IMR-90 (cell line): ENCODE results near the gene MOB3A. TPM values are rescaled to one million over a fixed set of nuclear protein-coding genes. Genes with fewer than 3 reads are reported as not detected.

Source experiments
- ATAC-seq: fragments of 200-7000 bp; cut with Tn5 transposase; 2 replicates; pipeline ENCODE4 v1.9.1; 2020; ENCODE audit warnings: low read depth, mild to moderate bottlenecking, moderate library complexity
- BruUV-seq: library from RNA; stranded (reverse); fragments of 400-500 nt; replicated peaks from 2 replicates; lab custom pipeline; 2021; lab: Mats Ljungman, UMichigan
- CTCF ChIA-PET: fragments of 300-600 bp; formaldehyde crosslinking; extraction: SDS; loops from one replicate; lab custom pipeline; 2021; ENCODE audit warnings: antibody characterized with exemption; lab: Yijun Ruan, JAX
- POLR2A ChIA-PET: fragments of 300-600 bp; sonication (Branson Sonifier 250); formaldehyde crosslinking; loops from one replicate; lab custom pipeline; 2022; ENCODE audit warnings: antibody characterized with exemption; ENCODE audit not compliant: unreplicated experiment; lab: Charles Lee
- DNase-seq: peaks from one replicate; pipeline ENCODE4 v3.0.0; 2013
- H2AFZ ChIP-seq: replicated peaks from 2 replicates; pipeline ENCODE3; 2013; ENCODE audit warnings: low read length, mild to moderate bottlenecking; ENCODE audit not compliant: poor library complexity
- H2AK5ac ChIP-seq: 2 replicates; pipeline ENCODE4 v1.6.1; 2013; ENCODE audit warnings: low read depth, low read length, inconsistent platforms
- H2AK9ac ChIP-seq: replicated peaks from 2 replicates; pipeline ENCODE3; 2013; ENCODE audit warnings: mild to moderate bottlenecking, low read depth, low read length, moderate library complexity; ENCODE audit not compliant: poor library complexity
- H2BK120ac ChIP-seq: 2 replicates; pipeline ENCODE4 v1.6.1; 2013; ENCODE audit warnings: low read depth, low read length, inconsistent platforms
- H2BK15ac ChIP-seq: 3 replicates; pipeline ENCODE4 v1.6.1; 2013; ENCODE audit warnings: low read depth, low read length, inconsistent platforms
- H2BK20ac ChIP-seq: 2 replicates; pipeline ENCODE4 v1.6.1; 2013; ENCODE audit warnings: low read depth, mild to moderate bottlenecking, inconsistent platforms, low read length, moderate library complexity
- H2BK5ac ChIP-seq: 2 replicates; pipeline ENCODE4 v1.6.1; 2013; ENCODE audit warnings: mild to moderate bottlenecking, low read depth, low read length, inconsistent platforms; ENCODE audit not compliant: poor library complexity, severe bottlenecking
- H3K14ac ChIP-seq: replicated peaks from 2 replicates; pipeline ENCODE4 v1.6.1; 2013; ENCODE audit warnings: low read depth, low read length, inconsistent platforms
- H3K18ac ChIP-seq: 2 replicates; pipeline ENCODE4 v1.6.1; 2013; ENCODE audit warnings: low read depth, low read length, control low read depth
- H3K23ac ChIP-seq: 2 replicates; pipeline ENCODE4 v1.6.1; 2013; ENCODE audit warnings: low read depth, low read length, inconsistent platforms
- H3K27ac ChIP-seq: 2 replicates; pipeline ENCODE4 v1.5.1; 2013; ENCODE audit warnings: mild to moderate bottlenecking, control low read depth, low read length; ENCODE audit not compliant: insufficient read depth
- H3K27me3 ChIP-seq: 2 replicates; pipeline ENCODE4 v1.6.1; 2013; ENCODE audit warnings: low read length; ENCODE audit not compliant: control insufficient read depth, insufficient read depth
- H3K36me3 ChIP-seq: 2 replicates; pipeline ENCODE4 v1.6.1; 2013; ENCODE audit warnings: low read length, mixed read lengths; ENCODE audit not compliant: control insufficient read depth, insufficient read depth
- H3K4ac ChIP-seq: 2 replicates; pipeline ENCODE4 v1.6.1; 2013; ENCODE audit warnings: low read depth, low read length, inconsistent platforms
- H3K4me1 ChIP-seq: 2 replicates; pipeline ENCODE4 v1.6.1; 2013; ENCODE audit warnings: low read length, mixed read lengths; ENCODE audit not compliant: control insufficient read depth, insufficient read depth
- H3K4me2 ChIP-seq: 2 replicates; pipeline ENCODE4 v1.6.1; 2013; ENCODE audit warnings: low read depth, mild to moderate bottlenecking, control low read depth, low read length, moderate library complexity
- H3K4me3 ChIP-seq: 2 replicates; pipeline ENCODE4 v1.5.1; 2013; ENCODE audit warnings: low read depth, mild to moderate bottlenecking, control low read depth, low read length, moderate library complexity; ENCODE audit not compliant: insufficient read depth
- H3K56ac ChIP-seq: 2 replicates; pipeline ENCODE4 v1.6.1; 2013; ENCODE audit warnings: low read length, inconsistent platforms; ENCODE audit not compliant: insufficient read depth; ENCODE audit errors: extremely low read depth
- H3K79me1 ChIP-seq, 2 experiments: 2 replicates each; pipeline ENCODE4 v1.6.1; 2013; ENCODE audit warnings: low read length in 2 of 2, inconsistent platforms in 1 of 2, low read depth in 1 of 2
- H3K9ac ChIP-seq: 2 replicates; pipeline ENCODE4 v1.6.1; 2013; ENCODE audit warnings: low read depth, low read length, control low read depth
- H3K9me1 ChIP-seq: 2 replicates; pipeline ENCODE4 v1.6.1; 2013; ENCODE audit warnings: low read length, inconsistent platforms; ENCODE audit not compliant: insufficient read depth
- H3K9me3 ChIP-seq: 2 replicates; pipeline ENCODE4 v1.6.1; 2013; ENCODE audit warnings: low read length; ENCODE audit not compliant: control insufficient read depth, insufficient read depth
- H4K20me1 ChIP-seq: 2 replicates; pipeline ENCODE4 v1.6.1; 2013; ENCODE audit warnings: low read length, inconsistent platforms; ENCODE audit not compliant: insufficient read depth
- H4K5ac ChIP-seq: 2 replicates; pipeline ENCODE4 v1.6.1; 2013; ENCODE audit warnings: mild to moderate bottlenecking, low read depth, low read length, control low read depth
- H4K8ac ChIP-seq, 2 experiments: 2 replicates each; pipeline ENCODE4 v1.6.1; 2013; ENCODE audit warnings: low read depth in 2 of 2, low read length in 2 of 2, control low read depth in 1 of 2, inconsistent platforms in 1 of 2
- H4K91ac ChIP-seq: 2 replicates; pipeline ENCODE4 v1.6.1; 2013; ENCODE audit warnings: low read depth, low read length, inconsistent platforms; ENCODE audit not compliant: insufficient read depth
- CHD1 ChIP-seq: IDR thresholded peaks from 2 replicates; pipeline ENCODE4 v1.6.1; 2012; ENCODE audit warnings: low read depth, low read length, improper control_type of control experiment
- FOS ChIP-seq: fragments of 150-350 bp; IDR thresholded peaks from 2 replicates; pipeline ENCODE4 v1.6.1; 2016; ENCODE audit warnings: low read depth, low read length
- MXI1 ChIP-seq: IDR thresholded peaks from 2 replicates; pipeline ENCODE4 v1.6.1; 2012; ENCODE audit warnings: low read depth, mild to moderate bottlenecking, low read length, moderate library complexity, borderline replicate concordance
- POLR2A ChIP-seq: IDR thresholded peaks from 2 replicates; pipeline ENCODE4 v1.6.1; 2012; ENCODE audit warnings: mild to moderate bottlenecking, low read depth, low read length
- RAD21 ChIP-seq: IDR thresholded peaks from 2 replicates; pipeline ENCODE4 v1.6.1; 2012; ENCODE audit warnings: low read length, improper control_type of control experiment
- RCOR1 ChIP-seq: IDR thresholded peaks from 2 replicates; pipeline ENCODE4 v1.6.1; 2012; ENCODE audit warnings: mild to moderate bottlenecking, low read length, improper control_type of control experiment; ENCODE audit not compliant: insufficient replicate concordance
- RFX5 ChIP-seq: IDR thresholded peaks from 2 replicates; pipeline ENCODE4 v1.8.0; 2012; ENCODE audit warnings: low read depth, mild to moderate bottlenecking, low read length, moderate library complexity
- WGBS, 2 experiments: methylation state at CpG; one replicate each; pipeline versions ENCODE4 v1.1.5 to v1.1.7; 2013; ENCODE audit warnings: missing lambda C conversion rate in 2 of 2; ENCODE audit not compliant: insufficient read length in 1 of 2; ENCODE audit errors: extremely low coverage in 2 of 2; 5-methylcytosine and 5-hydroxymethylcytosine counted together
- dilution Hi-C: fragments of 300-500 bp; cut with HindIII; formaldehyde crosslinking; loops from one replicate; pipeline ENCODE4 v1.14.3; 2018; ENCODE audit warnings: low sequenced_read_pairs; ENCODE audit not compliant: unreplicated experiment
- in situ Hi-C: fragments of 300-500 bp; cut with MboI; formaldehyde crosslinking; loops from 3 replicates; pipeline ENCODE4 v1.14.3; 2019; ENCODE audit warnings: low sequenced_read_pairs, inconsistent platforms, mixed read lengths
- intact Hi-C: fragments of 100-400 bp; cut with micrococcal nuclease; formaldehyde crosslinking; loops from 2 replicates; pipeline ENCODE4 v1.10.0; 2022
- polyA plus RNA-seq, 3 experiments: library from polyadenylated mRNA; depleted of rRNA; stranded (reverse); fragments of >200 nt; gene quantifications; 2 replicates each; pipeline ENCODE4 v1.2.3, GENCODE V29; 2012; ENCODE audit warnings: low replicate concordance in 1 of 3
- total RNA-seq: library from RNA; depleted of rRNA; stranded (reverse); fragments of >200 nt; gene quantifications from 2 replicates; pipeline ENCODE4 v1.2.3, GENCODE V29; 2012

The MOB3A gene
- total and polyA plus RNA-seq, 2 of the 4 experiments (the other 2 are of a cell fraction) = 9.3 to 26.5 TPM

GRCh38 chr19:2132731-2133490, 36.8 kb upstream of the MOB3A start:
- no peak overlapping the region for H2BK5ac ChIP-seq
- H4K5ac ChIP-seq = no peak overlapping the region
- H3K18ac ChIP-seq = no peak overlapping the region
- in situ Hi-C loops = no loop called here
- no peak overlapping the region for H2AK9ac ChIP-seq
- H3K4me2 ChIP-seq = no peak overlapping the region
- no peak overlapping the region for H3K4ac ChIP-seq
- no peak overlapping the region for H2AFZ ChIP-seq
- no peak overlapping the region for H3K4me3 ChIP-seq
- TF ChIP-seq POLR2A = no peak
- TF ChIP-seq MXI1 = no peak
- TF ChIP-seq FOS = no peak
- no peak for TF ChIP-seq RFX5
- no peak for TF ChIP-seq RCOR1
- no peak for TF ChIP-seq RAD21
- TF ChIP-seq CHD1 = no peak
- H3K56ac ChIP-seq = no peak overlapping the region
- 95% methylated on average over 12 of the region's 19 CpGs; no CpG with 5 or more reads in 1 of the 2 experiments for WGBS, 2 experiments
- H3K14ac ChIP-seq = no peak overlapping the region
- DNase-seq (no peak), ATAC-seq (no peak)
- peaks cover 59% of the 10 kb centered on the region for H3K36me3 ChIP-seq
- H3K79me1 ChIP-seq = peaks cover 5 to 46% of the 10 kb centered on the region in 2 experiments
- no peak overlapping the region for H2BK20ac ChIP-seq
- no peak overlapping the region for H4K91ac ChIP-seq
- ChIA-PET CTCF (no interaction called here), POLR2A (no interaction called here)
- no peaks in the 10 kb centered on the region for H3K9me3 ChIP-seq
- H2AK5ac ChIP-seq = no peak overlapping the region
- no TSS peak for BruUV-seq
- no peak overlapping the region for H4K8ac ChIP-seq
- no peaks in the 10 kb centered on the region for H3K4me1 ChIP-seq
- H4K20me1 ChIP-seq = peaks cover 60% of the 10 kb centered on the region
- H2BK120ac ChIP-seq = no peak overlapping the region
- no peak overlapping the region for H3K23ac ChIP-seq
- H2BK15ac ChIP-seq = no peak overlapping the region
- intact Hi-C loops = no loop called here
- H3K9ac ChIP-seq = no peak overlapping the region
- no peaks in the 10 kb centered on the region for H3K27me3 ChIP-seq
- dilution Hi-C loops = no loop called here
- no peaks in the 10 kb centered on the region for H3K9me1 ChIP-seq
- H3K27ac ChIP-seq = no peak overlapping the region
